ENCODE data around the gene FBXL15.

Gene FBXL15

GRCh38 chr10:102420714-102421506 lies at the start of gene FBXL15:
Gene FBXL15 (plus strand): TSS chr10:102420836. CDS start chr10:102421130, 294 bp downstream.
- DNase-seq = peak; percentile 97

- no peak for DNase-seq
Measured at GRCh38 chr10:102371295-102371694, 49.3 kb upstream of the FBXL15 start.

DNA sequence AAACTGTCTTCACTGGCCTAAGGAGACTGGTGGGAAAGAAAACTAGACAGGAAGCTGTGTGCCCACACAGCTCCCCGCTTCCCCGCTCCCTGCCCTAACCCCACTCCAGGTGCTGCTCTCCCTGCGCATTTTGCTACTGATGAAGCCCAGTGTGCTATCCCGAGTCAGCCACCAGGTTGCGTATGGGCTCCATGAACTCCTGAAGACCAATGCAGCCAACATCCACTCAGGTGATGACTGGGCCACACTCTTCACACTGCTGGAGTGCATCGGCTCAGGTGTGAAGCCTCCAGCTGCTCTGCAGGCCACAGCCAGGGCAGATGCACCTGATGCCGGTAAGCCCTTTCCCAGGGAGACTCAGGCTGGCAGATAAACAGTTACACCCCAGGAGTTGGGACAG lies 45.4 kb upstream of the FBXL15 start:
- DNase-seq = no peak

DNA sequence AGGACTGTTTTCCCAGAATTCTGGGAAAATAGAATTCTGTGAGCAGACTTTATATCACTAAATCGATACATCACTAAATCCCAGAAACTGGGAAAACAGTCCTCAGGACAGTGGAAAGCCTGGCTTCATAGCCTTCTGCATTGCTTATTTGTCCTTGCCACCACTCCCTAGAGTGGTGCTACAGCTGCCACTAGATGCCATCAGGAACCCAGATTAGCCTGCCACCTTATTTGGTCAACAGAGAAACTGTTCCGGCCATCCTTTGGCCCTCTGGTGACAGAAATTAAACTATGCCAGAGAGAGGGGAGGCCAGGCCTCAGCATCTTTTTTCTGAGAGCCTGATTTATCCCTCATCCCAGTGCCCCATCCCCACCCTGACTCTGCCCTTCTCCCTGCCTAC lies 44.8 kb upstream of the FBXL15 start:
- DNase-seq = no peak

DNA sequence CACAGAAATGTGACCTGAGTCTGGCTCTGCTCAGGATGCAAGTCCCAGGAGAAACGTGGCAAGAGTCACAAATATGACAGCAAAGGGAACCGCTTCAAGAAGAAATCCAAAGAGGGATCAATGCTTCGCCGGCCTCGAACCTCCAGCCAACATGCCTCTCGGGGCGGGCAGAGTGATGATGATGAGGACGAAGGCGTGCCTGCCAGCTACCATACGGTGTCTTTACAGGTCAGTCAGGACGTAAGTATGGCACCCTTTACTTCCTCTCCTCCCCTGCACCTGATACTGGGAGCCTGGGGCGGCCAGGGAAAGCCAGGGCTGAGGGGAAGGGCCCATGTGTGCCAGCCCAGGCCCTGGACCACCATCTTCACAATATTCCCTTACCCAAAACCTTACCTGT lies 43.7 kb upstream of the FBXL15 start:
- DNase-seq = no peak

DNA sequence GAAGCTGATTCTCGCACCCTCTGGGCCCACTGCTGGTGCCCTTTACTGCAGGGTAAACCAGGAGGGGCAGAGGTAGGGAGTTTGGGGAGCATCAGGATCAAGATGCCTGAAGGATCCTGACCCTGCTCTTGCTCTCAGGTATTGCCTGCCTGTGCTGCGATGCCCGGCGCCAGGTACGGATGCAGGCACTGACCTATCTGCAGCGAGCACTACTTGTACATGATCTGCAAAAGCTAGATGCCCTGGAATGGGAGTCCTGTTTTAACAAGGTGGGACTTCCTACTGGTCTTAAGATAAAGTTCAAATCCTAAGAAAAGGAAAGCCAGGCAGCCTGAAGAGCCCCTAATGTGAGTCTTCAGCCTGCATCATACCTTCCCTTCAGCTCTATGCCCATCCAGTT lies 41.3 kb upstream of the FBXL15 start:
- no peak for DNase-seq

DNA sequence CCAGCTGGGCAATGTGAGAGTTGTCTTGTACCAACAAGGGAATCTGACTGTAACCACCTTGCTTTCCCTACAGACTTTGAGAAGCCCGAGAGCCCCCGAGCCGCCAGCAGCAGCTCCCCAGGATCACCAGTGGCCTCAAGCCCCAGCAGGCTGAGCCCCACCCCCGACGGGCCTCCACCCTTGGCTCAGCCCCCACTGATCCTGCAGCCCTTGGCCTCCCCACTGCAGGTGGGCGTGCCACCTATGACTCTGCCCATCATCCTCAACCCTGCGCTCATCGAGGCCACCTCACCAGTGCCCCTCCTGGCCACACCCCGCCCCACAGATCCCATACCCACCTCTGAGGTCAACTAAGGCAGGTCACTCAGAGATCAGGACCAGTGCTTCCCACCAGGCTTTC lies 38.7 kb upstream of the FBXL15 start:
- DNase-seq = no peak

DNA sequence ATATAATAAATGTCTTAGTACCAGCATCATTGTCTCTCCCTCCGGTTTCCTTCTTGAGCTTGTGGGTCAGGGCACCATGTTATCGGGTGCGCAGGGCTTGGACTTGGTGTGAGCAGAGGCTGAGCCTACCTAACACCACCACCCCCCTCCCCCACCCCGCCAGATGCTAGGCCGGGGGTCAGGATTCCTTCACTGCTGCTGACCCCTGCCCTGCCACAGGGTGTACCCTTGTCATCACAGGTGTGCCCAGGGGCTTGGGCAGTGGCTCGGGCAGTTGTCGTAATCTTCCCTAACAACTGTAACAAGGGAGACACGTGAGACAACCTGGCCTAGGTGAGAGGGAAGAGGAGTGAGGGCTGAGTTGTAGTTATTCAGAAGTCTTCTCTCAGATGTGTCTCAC lies 37.8 kb upstream of the FBXL15 start:
- no peak for DNase-seq

DNA sequence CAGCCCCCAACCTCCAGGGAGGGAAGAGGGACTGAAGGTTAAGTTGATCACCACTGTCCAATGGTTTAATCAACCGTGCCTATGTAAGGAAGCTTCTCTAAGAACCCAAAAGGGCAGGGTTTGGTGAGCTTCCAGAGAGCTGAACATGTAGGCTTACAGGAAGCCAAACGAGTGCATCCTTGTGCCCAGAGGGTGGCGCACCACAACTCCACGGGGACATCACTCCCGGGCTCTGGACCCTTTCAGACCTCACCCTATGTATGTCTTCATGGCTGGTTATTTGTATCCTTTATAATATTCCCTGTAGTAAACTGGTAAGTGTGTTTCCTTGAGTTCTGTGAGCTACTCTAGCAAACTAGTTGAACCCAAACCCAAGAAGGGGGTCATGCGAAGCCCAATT lies 36.6 kb upstream of the FBXL15 start:
- DNase-seq = no peak

DNA sequence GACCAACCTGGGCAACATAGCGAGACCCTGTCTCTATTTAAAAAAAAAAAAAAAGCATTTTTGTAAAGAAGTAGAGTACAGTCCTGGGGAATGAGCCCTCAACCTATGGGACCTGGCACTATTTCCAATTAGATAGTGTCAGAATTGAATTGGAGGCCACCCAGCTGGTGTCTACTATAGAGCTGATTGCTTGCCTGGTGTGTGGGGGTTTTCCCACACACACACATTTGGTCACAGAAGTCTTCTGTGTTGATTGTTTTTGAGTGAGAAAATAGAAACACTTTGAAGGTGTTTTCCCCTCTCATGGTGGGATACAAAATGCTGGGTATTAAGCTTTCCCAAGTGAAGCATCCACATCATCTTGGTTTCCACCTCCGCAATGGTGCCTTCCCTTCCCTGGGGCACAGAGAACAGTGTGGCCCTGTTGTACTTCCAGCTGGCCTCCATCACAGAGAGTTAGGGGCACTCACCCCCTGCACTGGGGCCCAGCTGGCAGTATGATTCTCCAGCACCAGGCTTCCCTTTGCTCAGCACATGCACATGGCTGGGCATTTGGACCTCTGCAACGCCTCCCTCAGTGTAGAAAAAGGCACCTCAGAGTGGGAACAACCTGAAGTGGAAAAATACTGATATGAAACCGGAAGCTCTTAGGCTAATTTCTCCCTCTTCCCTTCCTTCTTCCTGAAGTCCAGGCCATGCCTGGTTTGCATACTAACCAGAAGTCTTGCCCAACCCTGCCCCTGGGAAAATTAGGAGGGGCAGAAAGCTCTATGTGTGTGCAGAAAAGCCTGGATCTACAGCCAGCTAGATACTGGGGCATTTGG lies 35.8 kb upstream of the FBXL15 start:
- DNase-seq = no peak

GRCh38 chr10:102389894-102390293 lies 30.7 kb upstream of the FBXL15 start:
- no peak for DNase-seq

GRCh38 chr10:102392306-102392705 lies 28.3 kb upstream of the FBXL15 start:
- no peak for DNase-seq

- DNase-seq = no peak
Measured at GRCh38 chr10:102393411-102394078, 27.1 kb upstream of the FBXL15 start.

GRCh38 chr10:102394079-102394800 lies 26.4 kb upstream of the FBXL15 start:
- peak; percentile 99 for DNase-seq

DNA sequence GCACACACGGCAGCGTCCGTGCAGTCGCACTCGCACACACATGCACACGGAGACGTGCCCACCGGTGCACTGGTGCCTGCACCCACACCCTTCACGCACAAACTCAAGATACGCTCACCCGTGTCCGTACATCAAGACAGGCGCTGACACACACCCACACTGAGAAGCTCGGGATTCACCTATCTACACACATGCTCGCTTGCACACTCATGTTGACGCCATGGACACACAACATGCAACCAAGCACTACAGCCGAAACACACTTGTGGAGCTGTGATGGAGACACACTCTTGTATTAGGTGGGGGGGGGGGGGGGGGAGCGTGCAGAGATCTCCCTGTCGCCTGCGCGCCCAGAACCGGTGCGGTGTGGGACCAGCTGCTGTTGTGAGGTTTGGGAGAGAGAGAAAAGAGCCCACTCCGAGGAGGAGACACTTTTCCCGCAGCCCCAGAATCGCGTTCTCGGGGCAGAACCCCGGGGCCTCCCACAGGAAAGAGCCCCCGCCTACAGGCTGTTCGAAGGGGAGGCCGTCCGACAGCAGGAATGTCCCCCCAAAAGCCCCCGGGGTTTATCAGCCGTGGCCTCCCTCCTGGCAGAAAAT lies 25.7 kb upstream of the FBXL15 start:
- peak; percentile 68 for DNase-seq

DNA sequence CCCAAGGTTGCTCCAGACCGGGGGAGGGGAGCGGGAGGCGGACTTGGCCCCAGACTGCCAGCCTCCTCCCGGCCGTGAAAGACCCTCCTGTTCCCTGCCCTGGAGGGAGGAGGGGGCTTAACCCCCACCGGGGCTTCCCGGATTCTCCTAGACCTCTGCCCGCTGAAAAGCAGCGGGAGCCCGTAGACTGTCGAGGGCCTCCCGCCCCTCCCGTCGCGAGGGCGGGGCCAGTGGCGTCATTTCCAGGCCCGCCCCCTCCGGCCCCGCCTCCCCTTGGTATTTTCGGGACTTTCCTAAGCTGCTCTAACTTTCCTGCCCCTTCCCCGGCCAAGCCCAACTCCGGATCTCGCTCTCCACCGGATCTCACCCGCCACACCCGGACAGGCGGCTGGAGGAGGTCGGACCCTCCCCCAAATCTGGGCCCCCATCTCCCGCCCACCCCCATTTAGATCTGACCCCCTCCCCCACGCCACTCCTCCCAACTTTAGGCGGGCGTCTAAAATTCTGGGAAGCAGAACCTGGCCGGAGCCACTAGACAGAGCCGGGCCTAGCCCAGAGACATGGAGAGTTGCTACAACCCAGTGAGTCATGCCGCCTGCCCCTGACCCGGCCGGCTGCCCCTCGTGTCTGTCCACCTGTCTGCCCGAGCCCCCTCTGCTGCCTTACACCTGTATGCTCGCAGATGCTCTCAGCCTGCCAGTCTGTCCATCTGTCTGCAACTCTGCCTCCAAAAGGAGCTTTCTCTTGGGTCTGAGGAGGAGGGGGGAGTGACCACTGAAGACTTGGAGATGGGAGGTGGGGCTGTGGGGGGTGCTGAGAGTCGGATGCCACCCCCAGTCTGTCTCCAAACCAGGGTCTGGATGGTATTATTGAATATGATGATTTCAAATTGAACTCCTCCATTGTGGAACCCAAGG lies 25.0 kb upstream of the FBXL15 start, which contains the start of gene NFKB2:
Gene NFKB2, plus strand, starts transcription at position 306 of the 917 bp plus-strand sequence. Its CDS starts 255 bp downstream, at position 561.
- DNase-seq = peak; percentile 94

GRCh38 chr10:102396317-102396650 lies 24.4 kb upstream of the FBXL15 start:
- DNase-seq = no peak

DNA sequence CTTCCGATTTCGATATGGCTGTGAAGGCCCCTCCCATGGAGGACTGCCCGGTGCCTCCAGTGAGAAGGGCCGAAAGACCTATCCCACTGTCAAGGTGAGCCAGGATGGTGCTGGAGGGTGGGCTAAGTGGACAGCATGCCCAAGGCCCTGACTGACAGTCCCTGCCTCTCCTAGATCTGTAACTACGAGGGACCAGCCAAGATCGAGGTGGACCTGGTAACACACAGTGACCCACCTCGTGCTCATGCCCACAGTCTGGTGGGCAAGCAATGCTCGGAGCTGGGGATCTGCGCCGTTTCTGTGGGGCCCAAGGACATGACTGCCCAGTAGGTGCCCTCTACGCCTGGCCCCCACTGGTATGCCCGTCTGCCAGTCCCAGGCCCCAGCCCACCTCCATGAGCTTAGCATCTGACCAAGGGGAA lies 23.9 kb upstream of the FBXL15 start:
- no peak for DNase-seq

GRCh38 chr10:102397222-102398171 lies 23.1 kb upstream of the FBXL15 start:
- DNase-seq = peak; percentile 37
